ENCODE measurements around the gene TMEM89. TPM values are rescaled to one million over a fixed set of nuclear protein-coding genes. Genes with fewer than 3 reads are reported as not detected.

Gene TMEM89
- not detected for total RNA-seq

GRCh38 chr3:48621461-48621869 lies at the start of gene TMEM89:
TSS of gene TMEM89 (minus strand) at chr3:48621769. CDS start at chr3:48621756, 13 bp downstream.
- ChIA-PET CTCF (interaction anchor here (1.1 kb wide), 1 partner anchor 14 kb away, joined by 3 read pairs; no protein-coding TSS in a partner anchor), POLR2A (no interaction called here)

GRCh38 chr3:48664929-48665328 lies 43.4 kb upstream of the TMEM89 start:
- POLR2A ChIA-PET = no interaction called here
- CTCF ChIA-PET = interaction anchor here (0.7 to 1.9 kb wide), 3 partner anchors 9 to 52 kb away, joined by 4 to 6 read pairs (median 5); no protein-coding TSS in a partner anchor

- ChIA-PET POLR2A (no interaction called here), CTCF (interaction anchor here (1.3 to 2.0 kb wide), 4 partner anchors 10 to 31 kb away, joined by 3 to 6 read pairs (median 5); no protein-coding TSS in a partner anchor)
These were observed 42.7 kb upstream of the TMEM89 start for GRCh38 chr3:48664313-48664644.

- ChIA-PET CTCF (interaction anchor here (1.1 to 2.0 kb wide), 5 partner anchors 11 to 32 kb away, joined by 3 to 6 read pairs (median 5); partner anchors contain the start of gene SLC26A6), POLR2A (interaction anchor here (0.7 kb wide), 1 partner anchor 28 kb away, joined by 4 read pairs; the partner anchor contains the start of gene SLC26A6)
These were observed 42.1 kb upstream of the TMEM89 start for GRCh38 chr3:48663489-48664312.

- ChIA-PET CTCF (interaction anchor here (0.7 to 2.0 kb wide), 6 partner anchors 18 to 33 kb away, joined by 3 to 5 read pairs (median 4); partner anchors contain the start of genes NCKIPSD and SLC26A6), POLR2A (interaction anchor here (0.7 kb wide), 1 partner anchor 28 kb away, joined by 4 read pairs; the partner anchor contains the start of gene SLC26A6)
These were observed 41.4 kb upstream of the TMEM89 start, which contains the start of gene CELSR3 for GRCh38 chr3:48662753-48663488. TSS of gene CELSR3 (minus strand) at chr3:48662886. CDS start at chr3:48662634, 252 bp downstream.

- POLR2A ChIA-PET = no interaction called here
- CTCF ChIA-PET = interaction anchor here (0.7 to 1.9 kb wide), 7 partner anchors 20 to 345 kb away, joined by 3 to 4 read pairs (median 4); partner anchors contain the start of genes NCKIPSD, SLC26A6 and WDR6
These were observed 40.7 kb upstream of the TMEM89 start for GRCh38 chr3:48662145-48662752.

- POLR2A ChIA-PET = no interaction called here
- CTCF ChIA-PET = interaction anchor here (0.7 to 1.9 kb wide), 6 partner anchors 20 to 345 kb away, joined by 3 to 4 read pairs (median 4); partner anchors contain the start of genes NCKIPSD and WDR6
These were observed 40.1 kb upstream of the TMEM89 start for GRCh38 chr3:48661501-48662144.

GRCh38 chr3:48660800-48661400 lies 39.3 kb upstream of the TMEM89 start:
- CTCF ChIA-PET = interaction anchor here (0.7 to 1.9 kb wide), 4 partner anchors 21 to 327 kb away, joined by 3 to 4 read pairs (median 4); no protein-coding TSS in a partner anchor

GRCh38 chr3:48656841-48657281 lies 35.3 kb upstream of the TMEM89 start:
- ChIA-PET POLR2A (interaction anchor here (0.8 to 0.9 kb wide), 2 partner anchors 32 to 60 kb away, joined by 3 read pairs; partner anchors contain the start of gene IP6K2), CTCF (interaction anchor here (0.6 to 2.3 kb wide), 8 partner anchors 10 to 100 kb away, joined by 3 to 6 read pairs (median 4); partner anchors contain the start of gene SLC26A6)

More at GRCh38 chr3:48660800-48661400, 39.3 kb upstream of the TMEM89 start:
- POLR2A ChIA-PET = no interaction called here

- POLR2A ChIA-PET = interaction anchor here (0.8 to 0.9 kb wide), 2 partner anchors 32 to 60 kb away, joined by 3 read pairs; partner anchors contain the start of gene IP6K2
- CTCF ChIA-PET = interaction anchor here (0.6 to 2.3 kb wide), 8 partner anchors 10 to 99 kb away, joined by 3 to 5 read pairs (median 4); partner anchors contain the start of gene SLC26A6
These were observed 34.7 kb upstream of the TMEM89 start for GRCh38 chr3:48656061-48656840.

GRCh38 chr3:48655606-48656005 lies 34.0 kb upstream of the TMEM89 start:
- ChIA-PET POLR2A (no interaction called here), CTCF (interaction anchor here (0.6 to 2.3 kb wide), 7 partner anchors 9 to 259 kb away, joined by 3 to 5 read pairs (median 4); partner anchors contain the start of gene SLC26A6)

- ChIA-PET POLR2A (interaction anchor here (0.6 kb wide), 1 partner anchor 16 kb away, joined by 5 read pairs; no protein-coding TSS in a partner anchor), CTCF (interaction anchor here (0.6 to 2.3 kb wide), 4 partner anchors 9 to 260 kb away, joined by 3 to 5 read pairs (median 4); no protein-coding TSS in a partner anchor)
These were observed 33.5 kb upstream of the TMEM89 start for GRCh38 chr3:48655063-48655462.

GRCh38 chr3:48652923-48653715 lies 31.6 kb upstream of the TMEM89 start:
- ChIA-PET POLR2A (no interaction called here), CTCF (interaction anchor here (0.7 to 1.8 kb wide), 3 partner anchors 17 to 89 kb away, joined by 3 to 6 read pairs (median 5); partner anchors contain the start of gene SLC26A6)

GRCh38 chr3:48651771-48652170 lies 30.2 kb upstream of the TMEM89 start:
- ChIA-PET POLR2A (no interaction called here), CTCF (no interaction called here)

GRCh38 chr3:48650723-48651122 lies 29.2 kb upstream of the TMEM89 start:
- CTCF ChIA-PET = no interaction called here
- POLR2A ChIA-PET = no interaction called here

Measured in activated CD8-positive, alpha-beta memory T cell treated with anti-CD3 and anti-CD28 coated beads for 36 hours (primary cell).